22Rv1 (cell line): Measurements from ENCODE around the gene PADI1.

Source experiments
- CTCF ChIP-seq: fragments of 450-650 bp; IDR thresholded peaks from 2 replicates; pipeline ENCODE4 v1.5.1; 2017; ENCODE audit warnings: mild to moderate bottlenecking
- ZFX ChIP-seq: fragments of 450-650 bp; IDR thresholded peaks from 2 replicates; pipeline ENCODE4 v1.6.1; 2017; ENCODE audit warnings: antibody characterized with exemption, borderline replicate concordance

- TF ChIP-seq CTCF, result no peak
- TF ChIP-seq ZFX, result no peak
These were observed 42.0 kb upstream of the PADI1 start for GRCh38 chr1:17162941-17163340.
